ENCODE measurements around the gene DCBLD2.

DCBLD2 gene

GRCh38 chr3:98769448-98769847, 132.0 kb downstream of the DCBLD2 start:
- no peaks in the 10 kb centered on the region for H3K27me3 ChIP-seq (ENCODE audit: insufficient read depth, poor library complexity, severe bottlenecking)
- no peak for DNase-seq (ENCODE audit: low read depth in 1 of 2, low spot score in 1 of 2)
- no peak for TF ChIP-seq POLR2AphosphoS5 (IDR thresholded peaks at IDR 0.05; ENCODE audit: low read depth)
- TF ChIP-seq GABPA (IDR thresholded peaks at IDR 0.05; ENCODE audit: low read depth): no peak
- no peak for TF ChIP-seq SPI1 (IDR thresholded peaks at IDR 0.05; ENCODE audit: borderline replicate concordance, low read depth)
- no peak for TF ChIP-seq CTCF (IDR thresholded peaks at IDR 0.05; ENCODE audit: insufficient read depth, low read length)
- TF ChIP-seq REST (IDR thresholded peaks at IDR 0.05; ENCODE audit: insufficient replicate concordance, low read depth): no peak
- no peak overlapping the region for H3K27ac ChIP-seq (replicated peaks)
- no peak overlapping the region for H3K4me3 ChIP-seq (replicated peaks; ENCODE audit: insufficient read depth, low read length)

- no peak overlapping the region for H3K27ac ChIP-seq (replicated peaks)
- no peak for DNase-seq (ENCODE audit: low read depth in 1 of 2, low spot score in 1 of 2)
- H3K27me3 ChIP-seq (ENCODE audit: insufficient read depth, poor library complexity, severe bottlenecking): no peaks in the 10 kb centered on the region
- TF ChIP-seq CTCF (IDR thresholded peaks at IDR 0.05; ENCODE audit: insufficient read depth, low read length) (no peak), GABPA (IDR thresholded peaks at IDR 0.05; ENCODE audit: low read depth) (no peak), REST (IDR thresholded peaks at IDR 0.05; ENCODE audit: insufficient replicate concordance, low read depth) (no peak), POLR2AphosphoS5 (IDR thresholded peaks at IDR 0.05; ENCODE audit: low read depth) (no peak), SPI1 (IDR thresholded peaks at IDR 0.05; ENCODE audit: borderline replicate concordance, low read depth) (no peak)
- H3K4me3 ChIP-seq (replicated peaks; ENCODE audit: insufficient read depth, low read length): no peak overlapping the region
Measured at GRCh38 chr3:98768961-98769360, 132.5 kb downstream of the DCBLD2 start.

- DNase-seq (ENCODE audit: low read depth in 1 of 2, low spot score in 1 of 2): no peak
- no peak for TF ChIP-seq POLR2AphosphoS5 (IDR thresholded peaks at IDR 0.05; ENCODE audit: low read depth)
- no peak for TF ChIP-seq SPI1 (IDR thresholded peaks at IDR 0.05; ENCODE audit: borderline replicate concordance, low read depth)
- TF ChIP-seq CTCF (IDR thresholded peaks at IDR 0.05; ENCODE audit: insufficient read depth, low read length): no peak
- TF ChIP-seq GABPA (IDR thresholded peaks at IDR 0.05; ENCODE audit: low read depth): no peak
- no peak for TF ChIP-seq REST (IDR thresholded peaks at IDR 0.05; ENCODE audit: insufficient replicate concordance, low read depth)
Measured at GRCh38 chr3:98766924-98767323, 134.6 kb downstream of the DCBLD2 start.

More at GRCh38 chr3:98766924-98767323, 134.6 kb downstream of the DCBLD2 start:
- Histone ChIP-seq H3K27me3 (ENCODE audit: insufficient read depth, poor library complexity, severe bottlenecking) (no peaks in the 10 kb centered on the region), H3K27ac (replicated peaks) (no peak overlapping the region), H3K4me3 (replicated peaks; ENCODE audit: insufficient read depth, low read length) (no peak overlapping the region)
